Neural progenitor cell (in vitro differentiated cells): ENCODE measurements around the gene ANKRD66. TPM values are rescaled to one million over a fixed set of nuclear protein-coding genes. Genes with fewer than 3 reads are reported as not detected.

ENCODE experiments used
- DNase-seq: peaks from one replicate; pipeline ENCODE4 v3.0.0-alpha.2; 2016; ENCODE audit warnings: low spot score
- H2AFZ ChIP-seq: fragments of 200-600 bp; sonication (generic); replicated peaks from 2 replicates; pipeline ENCODE4 v1.6.1; 2016; ENCODE audit warnings: antibody characterized with exemption
- H3F3A ChIP-seq: fragments of 200-600 bp; sonication (generic); 2 replicates; pipeline ENCODE4 v1.6.1; 2016; ENCODE audit warnings: antibody characterized with exemption, low read depth
- H3K27ac ChIP-seq: fragments of 200-600 bp; sonication (generic); 2 replicates; pipeline ENCODE4 v1.5.1; 2016; ENCODE audit warnings: mild to moderate bottlenecking
- H3K27me3 ChIP-seq: fragments of 200-600 bp; sonication (generic); 2 replicates; pipeline ENCODE4 v1.6.1; 2016; ENCODE audit warnings: mild to moderate bottlenecking, moderate library complexity
- H3K36me3 ChIP-seq: fragments of 200-600 bp; sonication (generic); 2 replicates; pipeline ENCODE4 v1.5.1; 2016
- H3K4me1 ChIP-seq: fragments of 200-600 bp; sonication (generic); 2 replicates; pipeline ENCODE4 v1.6.1; 2016; ENCODE audit warnings: mixed run types
- H3K4me2 ChIP-seq: fragments of 200-600 bp; sonication (generic); 2 replicates; pipeline ENCODE4 v1.6.1; 2016
- H3K4me3 ChIP-seq: fragments of 200-600 bp; sonication (generic); 2 replicates; pipeline ENCODE4 v1.5.1; 2016
- H3K79me2 ChIP-seq: fragments of 200-600 bp; sonication (generic); 2 replicates; pipeline ENCODE4 v1.6.1; 2016; ENCODE audit warnings: low read depth
- H3K9ac ChIP-seq: fragments of 200-600 bp; sonication (generic); 2 replicates; pipeline ENCODE4 v1.6.1; 2016
- H3K9me3 ChIP-seq: fragments of 200-600 bp; sonication (generic); 2 replicates; pipeline ENCODE4 v1.5.1; 2016; ENCODE audit warnings: low read depth
- H4K20me1 ChIP-seq: fragments of 200-600 bp; sonication (generic); 2 replicates; pipeline ENCODE4 v1.6.1; 2016; ENCODE audit warnings: low read depth
- H3K27ac Mint-ChIP-seq: 3 replicates; pipeline ENCODE4 v1.8.0; 2021; ENCODE audit warnings: mixed read lengths
- H3K27me3 Mint-ChIP-seq: 2 replicates; pipeline ENCODE4 v1.8.0; 2022; ENCODE audit warnings: low read depth, mild to moderate bottlenecking, inconsistent platforms, moderate library complexity, mixed read lengths; ENCODE audit not compliant: insufficient read depth
- H3K36me3 Mint-ChIP-seq: 3 replicates; pipeline ENCODE4 v1.8.0; 2021; ENCODE audit warnings: mixed read lengths
- H3K4me1 Mint-ChIP-seq: 3 replicates; pipeline ENCODE4 v1.8.0; 2021; ENCODE audit warnings: mixed read lengths
- H3K4me3 Mint-ChIP-seq: 3 replicates; pipeline ENCODE4 v1.8.0; 2021; ENCODE audit warnings: mild to moderate bottlenecking, moderate library complexity, mixed read lengths
- H3K9me3 Mint-ChIP-seq: 3 replicates; pipeline ENCODE4 v1.8.0; 2020; ENCODE audit warnings: mixed read lengths
- EZH2 ChIP-seq: fragments of 200-600 bp; sonication (generic); IDR thresholded peaks from 2 replicates; pipeline ENCODE4 v1.6.1; 2017; ENCODE audit warnings: antibody characterized with exemption, mild to moderate bottlenecking, moderate library complexity
- EZH2phosphoT487 ChIP-seq: fragments of 200-600 bp; sonication (generic); IDR thresholded peaks from 2 replicates; pipeline ENCODE4 v1.6.1; 2017; ENCODE audit warnings: antibody characterized with exemption
- total RNA-seq: library from RNA; depleted of rRNA; stranded (reverse); fragments of >200 nt; gene quantifications from 2 replicates; pipeline ENCODE4 v1.2.3, GENCODE V29; 2015; ENCODE audit warnings: low replicate concordance
- TF ChIP-seq, protein P1 (sequence below): fragments of 200-600 bp; sonication (generic); IDR thresholded peaks from 2 replicates; pipeline ENCODE4 v1.5.1; 2017; ENCODE audit warnings: antibody characterized with exemption, mild to moderate bottlenecking

The ANKRD66 gene
- total RNA-seq, 1 donor from 2014 or later, result not detected

DNA sequence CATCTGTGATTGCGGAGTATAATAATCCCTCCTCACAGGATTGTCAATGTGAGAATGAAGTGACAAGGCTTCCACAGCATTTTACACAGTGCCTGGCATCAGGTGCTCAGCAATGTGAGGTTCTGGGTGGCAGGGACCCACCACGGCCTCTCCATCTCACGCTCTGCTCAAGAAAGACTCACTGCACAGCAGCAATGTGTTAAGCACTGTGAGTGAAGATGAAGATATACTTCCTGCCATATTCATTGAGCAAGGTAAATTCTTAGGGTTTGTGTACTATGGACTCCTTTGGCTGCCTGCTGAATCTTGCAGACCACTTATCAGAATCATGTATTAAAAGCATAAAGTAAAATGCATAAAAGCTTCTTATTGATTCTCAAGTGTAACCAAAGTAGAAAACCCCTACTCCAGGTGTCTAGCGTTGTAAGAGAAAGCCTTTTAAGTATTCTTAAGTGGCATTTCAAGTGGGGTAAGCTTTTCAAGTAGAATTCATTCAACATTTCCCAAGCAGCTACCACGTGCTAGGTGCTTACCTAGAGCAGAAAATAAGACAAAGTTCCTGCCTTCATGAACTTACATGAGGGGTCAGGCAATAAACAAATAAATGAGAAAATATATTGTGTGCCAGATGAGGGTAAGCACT lies 29.5 kb downstream of the ANKRD66 start:
- TF ChIP-seq, protein P1, sequence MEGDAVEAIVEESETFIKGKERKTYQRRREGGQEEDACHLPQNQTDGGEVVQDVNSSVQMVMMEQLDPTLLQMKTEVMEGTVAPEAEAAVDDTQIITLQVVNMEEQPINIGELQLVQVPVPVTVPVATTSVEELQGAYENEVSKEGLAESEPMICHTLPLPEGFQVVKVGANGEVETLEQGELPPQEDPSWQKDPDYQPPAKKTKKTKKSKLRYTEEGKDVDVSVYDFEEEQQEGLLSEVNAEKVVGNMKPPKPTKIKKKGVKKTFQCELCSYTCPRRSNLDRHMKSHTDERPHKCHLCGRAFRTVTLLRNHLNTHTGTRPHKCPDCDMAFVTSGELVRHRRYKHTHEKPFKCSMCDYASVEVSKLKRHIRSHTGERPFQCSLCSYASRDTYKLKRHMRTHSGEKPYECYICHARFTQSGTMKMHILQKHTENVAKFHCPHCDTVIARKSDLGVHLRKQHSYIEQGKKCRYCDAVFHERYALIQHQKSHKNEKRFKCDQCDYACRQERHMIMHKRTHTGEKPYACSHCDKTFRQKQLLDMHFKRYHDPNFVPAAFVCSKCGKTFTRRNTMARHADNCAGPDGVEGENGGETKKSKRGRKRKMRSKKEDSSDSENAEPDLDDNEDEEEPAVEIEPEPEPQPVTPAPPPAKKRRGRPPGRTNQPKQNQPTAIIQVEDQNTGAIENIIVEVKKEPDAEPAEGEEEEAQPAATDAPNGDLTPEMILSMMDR, result no peak
- TF ChIP-seq EZH2 (no peak), EZH2phosphoT487 (no peak)
- H3K4me2 ChIP-seq, result no peak overlapping the region
- H3K9ac ChIP-seq, result no peak overlapping the region
- no peak overlapping the region for H3K27ac ChIP-seq
- Mint-ChIP-seq H3K36me3 (no peaks in the 10 kb centered on the region), H3K4me3 (no peak overlapping the region), H3K4me1 (peaks cover 5% of the 10 kb centered on the region), H3K27ac (no peak overlapping the region), H3K27me3 (peaks cover 2% of the 10 kb centered on the region), H3K9me3 (peaks cover 10% of the 10 kb centered on the region)
- no peaks in the 10 kb centered on the region for H4K20me1 ChIP-seq
- H3K4me1 ChIP-seq, result no peaks in the 10 kb centered on the region
- H3K79me2 ChIP-seq, result no peaks in the 10 kb centered on the region
- no peak for DNase-seq
- H2AFZ ChIP-seq, result no peak overlapping the region
- H3K36me3 ChIP-seq, result no peaks in the 10 kb centered on the region
- no peaks in the 10 kb centered on the region for H3K9me3 ChIP-seq
- no peaks in the 10 kb centered on the region for H3F3A ChIP-seq
- H3K27me3 ChIP-seq, result no peaks in the 10 kb centered on the region
- no peak overlapping the region for H3K4me3 ChIP-seq

DNA sequence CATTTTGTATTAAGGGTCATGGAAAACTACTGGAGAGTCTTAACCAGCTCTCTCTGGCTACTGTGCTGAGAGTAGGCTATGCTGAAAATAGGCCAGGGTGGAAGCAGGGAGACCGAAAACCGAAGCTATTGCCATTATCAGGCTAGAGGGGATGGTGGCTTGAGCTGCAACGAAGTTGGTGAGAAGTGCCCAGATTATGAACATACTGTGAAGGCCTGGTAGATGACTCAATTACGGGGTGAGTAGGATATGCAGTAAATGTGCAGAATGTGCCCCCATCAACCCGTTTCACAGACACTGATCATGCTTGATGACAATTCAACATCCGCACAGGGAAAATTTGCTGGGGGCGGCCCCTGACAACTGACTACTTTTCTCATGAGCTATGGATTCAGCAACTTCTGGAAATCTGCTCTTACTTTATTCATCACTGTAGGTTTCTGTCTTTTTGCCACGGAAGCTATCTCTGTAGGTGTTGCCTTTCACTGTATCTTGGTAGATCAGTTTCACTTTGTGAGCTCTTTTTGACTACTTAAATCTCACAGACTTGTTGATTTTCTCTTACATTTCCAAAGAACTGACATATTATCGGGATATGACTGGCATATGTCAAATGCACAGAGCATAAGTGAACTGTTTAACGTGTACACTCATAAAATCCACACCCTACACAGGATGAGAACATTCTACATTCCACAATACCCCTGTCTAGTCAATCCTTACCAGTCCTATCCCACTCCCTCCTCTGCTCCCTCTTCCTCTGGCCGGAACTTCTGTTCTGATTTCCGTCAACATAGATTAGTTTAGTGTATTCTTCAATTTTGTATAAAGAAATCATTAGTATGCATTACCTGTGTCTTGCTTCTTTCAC lies 31.0 kb downstream of the ANKRD66 start:
- Mint-ChIP-seq H3K27ac (no peak overlapping the region), H3K36me3 (no peaks in the 10 kb centered on the region), H3K4me1 (no peaks in the 10 kb centered on the region), H3K4me3 (no peak overlapping the region), H3K9me3 (peaks cover 10% of the 10 kb centered on the region), H3K27me3 (peaks cover 2% of the 10 kb centered on the region)
- H4K20me1 ChIP-seq, result no peaks in the 10 kb centered on the region
- H3K27ac ChIP-seq, result no peak overlapping the region
- TF ChIP-seq EZH2 (no peak), EZH2phosphoT487 (no peak)
- TF ChIP-seq, protein P1, result no peak
- no peaks in the 10 kb centered on the region for H3F3A ChIP-seq
- no peaks in the 10 kb centered on the region for H3K27me3 ChIP-seq
- DNase-seq, result no peak
- no peaks in the 10 kb centered on the region for H3K36me3 ChIP-seq
- no peak overlapping the region for H2AFZ ChIP-seq
- no peak overlapping the region for H3K4me3 ChIP-seq
- H3K9me3 ChIP-seq, result no peaks in the 10 kb centered on the region
- no peak overlapping the region for H3K9ac ChIP-seq
- no peaks in the 10 kb centered on the region for H3K79me2 ChIP-seq
- H3K4me1 ChIP-seq, result no peaks in the 10 kb centered on the region
- no peak overlapping the region for H3K4me2 ChIP-seq

DNA sequence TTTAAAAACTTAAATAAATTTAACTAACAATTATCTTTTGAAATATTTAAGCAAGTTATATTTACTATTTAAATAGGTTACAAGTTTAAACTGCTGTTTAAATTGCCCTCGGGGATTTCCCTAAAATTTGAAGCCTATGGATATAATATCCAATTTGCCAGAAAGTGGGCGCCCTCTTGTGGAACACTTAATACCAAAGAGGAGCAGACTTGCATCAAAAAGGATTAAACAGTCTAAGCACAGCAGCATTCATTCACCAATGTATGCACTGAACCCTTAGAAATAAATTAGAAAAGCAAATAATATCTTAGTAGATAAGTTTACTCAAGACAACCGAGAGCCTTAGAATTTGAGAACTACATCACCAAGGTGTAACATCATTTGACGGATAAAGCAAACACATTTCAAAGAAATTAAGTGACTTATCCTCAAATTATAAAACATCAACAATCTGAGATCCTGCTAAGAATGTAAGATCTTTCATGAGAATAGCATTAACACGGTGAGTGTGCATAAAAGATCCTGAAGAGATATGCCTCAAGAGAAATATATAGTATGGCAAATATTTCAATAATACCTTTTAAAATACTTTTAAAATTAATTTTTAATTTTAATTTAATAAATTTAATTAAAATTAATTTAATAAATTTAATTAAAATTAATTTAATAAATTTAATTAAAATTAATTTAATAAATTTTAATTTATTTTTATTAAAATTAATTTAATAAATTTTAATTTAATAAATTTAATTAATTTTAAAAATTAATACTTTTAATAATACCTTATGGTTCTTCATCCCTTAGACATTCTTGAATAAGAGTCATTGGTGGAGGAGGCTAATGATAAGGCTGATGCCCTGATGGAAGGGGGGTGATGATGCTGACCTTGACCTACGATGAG lies 35.0 kb downstream of the ANKRD66 start:
- H3K4me3 ChIP-seq, result no peak overlapping the region
- DNase-seq, result peak; percentile 79
- no peak for TF ChIP-seq EZH2
- TF ChIP-seq, protein P1, result peak; percentile 85

More for the DNA sequence above, 35.0 kb downstream of the ANKRD66 start:
- no peaks in the 10 kb centered on the region for H3K36me3 Mint-ChIP-seq
- Histone ChIP-seq H3K9ac (no peak overlapping the region), H3K4me2 (no peak overlapping the region), H3K4me1 (no peaks in the 10 kb centered on the region), H3K27me3 (no peaks in the 10 kb centered on the region), H3K27ac (no peak overlapping the region), H2AFZ (no peak overlapping the region), H3K9me3 (no peaks in the 10 kb centered on the region), H3K36me3 (no peaks in the 10 kb centered on the region), H3F3A (no peaks in the 10 kb centered on the region), H3K79me2 (no peaks in the 10 kb centered on the region), H4K20me1 (no peaks in the 10 kb centered on the region)
- no peak overlapping the region for H3K27ac Mint-ChIP-seq
- no peak overlapping the region for H3K4me3 Mint-ChIP-seq
- no peaks in the 10 kb centered on the region for H3K27me3 Mint-ChIP-seq
- H3K4me1 Mint-ChIP-seq, result no peaks in the 10 kb centered on the region
- H3K9me3 Mint-ChIP-seq, result no peaks in the 10 kb centered on the region
